GM12878 (cell line): Measurements from ENCODE around the gene PKD1L1. TPM values are rescaled to one million over a fixed set of nuclear protein-coding genes. Genes with fewer than 3 reads are reported as not detected.
"Not testable (repeated sequence)": the region's sequence is repeated elsewhere in the genome, so short reads cannot be mapped to it uniquely, and the experiment has no call there.

Experiments used
- ATAC-seq: fragments of 200-7000 bp; cut with Tn5 transposase; 3 replicates; pipeline ENCODE4 v1.9.1; 2020; ENCODE audit warnings: mild to moderate bottlenecking, moderate library complexity
- BruUV-seq: library from RNA; stranded (reverse); fragments of 400-500 nt; replicated peaks from 2 replicates; lab custom pipeline; 2021; lab: Mats Ljungman, UMichigan
- CTCF ChIA-PET: fragments of 300-600 bp; sonication (Branson Sonifier 250); formaldehyde crosslinking; extraction: SDS; loops from one replicate; lab custom pipeline; 2021; ENCODE audit warnings: inconsistent platforms; lab: Yijun Ruan, JAX
- POLR2A ChIA-PET: fragments of 350-600 bp; formaldehyde crosslinking; extraction: SDS; loops from one replicate; lab custom pipeline; 2021; ENCODE audit warnings: inconsistent platforms; lab: Charles Lee
- RAD21 ChIA-PET: fragments of 300-600 bp; sonication (Branson Sonifier 250); formaldehyde crosslinking; loops from one replicate; lab custom pipeline; 2023; ENCODE audit warnings: antibody characterized with exemption; ENCODE audit not compliant: unreplicated experiment; lab: Charles Lee
- SMC1A ChIA-PET: fragments of 300-600 bp; sonication (Branson Sonifier 250); formaldehyde crosslinking; loops from one replicate; lab custom pipeline; 2023; ENCODE audit not compliant: unreplicated experiment, uncharacterized antibody; lab: Charles Lee
- DNase-seq: peaks from one replicate; pipeline ENCODE4 v3.0.0-alpha.2; 2011; ENCODE audit warnings: low read depth, low spot score
- FAIRE-seq: peaks from 3 replicates; lab custom pipeline; 2011; peaks lifted over from hg19 to GRCh38; lab: Jason Lieb, UNC
- H2AFZ ChIP-seq: 2 replicates; pipeline ENCODE4 v1.6.0; 2011; ENCODE audit warnings: low read depth, low read length, control low read depth; ENCODE audit not compliant: control insufficient read depth
- H3K27ac ChIP-seq: 2 replicates; pipeline ENCODE4 v1.5.1; 2011; ENCODE audit warnings: control low read depth; ENCODE audit not compliant: control insufficient read depth, insufficient read depth
- H3K27me3 ChIP-seq, 2 experiments: replicated peaks in 1 of 2; 2 replicates each; pipeline versions ENCODE4 v1.6.0 to v1.6.1; 2011; ENCODE audit warnings: low read length in 1 of 2; ENCODE audit not compliant: control insufficient read depth in 2 of 2, insufficient read depth in 2 of 2
- H3K36me3 ChIP-seq, 2 experiments: 2 replicates each; pipeline ENCODE4 v1.5.1; 2011; ENCODE audit warnings: low read length in 1 of 2; ENCODE audit not compliant: control insufficient read depth in 2 of 2, insufficient read depth in 2 of 2
- H3K4me1 ChIP-seq: 2 replicates; pipeline ENCODE4 v1.6.1; 2011; ENCODE audit warnings: mild to moderate bottlenecking, low read length, moderate library complexity, mixed read lengths; ENCODE audit not compliant: control insufficient read depth, insufficient read depth
- H3K4me2 ChIP-seq: 2 replicates; pipeline ENCODE4 v1.6.0; 2011; ENCODE audit warnings: control low read depth; ENCODE audit not compliant: control insufficient read depth, insufficient read depth
- H3K4me3 ChIP-seq: fragments of 200-600 bp; sonication (generic); 2 replicates; pipeline ENCODE4 v1.5.1; 2016
- H3K79me2 ChIP-seq: 2 replicates; pipeline ENCODE4 v1.6.0; 2011; ENCODE audit warnings: low read length; ENCODE audit not compliant: control insufficient read depth, insufficient read depth
- H3K9ac ChIP-seq: 2 replicates; pipeline ENCODE4 v1.8.0; 2011; ENCODE audit warnings: low read length, control low read depth, mixed read lengths; ENCODE audit not compliant: control insufficient read depth, insufficient read depth
- H3K9me3 ChIP-seq: replicated peaks from 3 replicates; pipeline ENCODE4 v1.5.1; 2011; ENCODE audit warnings: mild to moderate bottlenecking, low read length; ENCODE audit not compliant: control insufficient read depth, insufficient read depth
- H4K20me1 ChIP-seq: 2 replicates; pipeline ENCODE4 v1.6.0; 2011; ENCODE audit not compliant: control insufficient read depth, insufficient read depth
- BCL11A ChIP-seq: IDR thresholded peaks from 2 replicates; pipeline ENCODE4 v1.6.1; 2011; ENCODE audit warnings: low read depth, low read length
- CHD1 ChIP-seq: IDR thresholded peaks from 2 replicates; pipeline ENCODE4 v1.6.1; 2012; ENCODE audit warnings: low read depth, low read length, improper control_type of control experiment
- EP300 ChIP-seq, 2 experiments: fragments of 150-350 bp in 1 of 2; IDR thresholded peaks; 2 replicates each; pipeline ENCODE4 v1.6.1; 2011 to 2012; ENCODE audit warnings: low read depth in 2 of 2, low read length in 2 of 2, borderline replicate concordance in 1 of 2, improper control_type of control experiment in 1 of 2, inconsistent platforms in 1 of 2; ENCODE audit not compliant: control insufficient read depth in 1 of 2
- KDM1A ChIP-seq: fragments of 200-600 bp; sonication (generic); IDR thresholded peaks from 2 replicates; pipeline ENCODE4 v1.6.1; 2016; ENCODE audit warnings: borderline replicate concordance
- POLR2AphosphoS2 ChIP-seq: IDR thresholded peaks from 2 replicates; pipeline ENCODE4 v1.6.1; 2011; ENCODE audit warnings: low read depth, mild to moderate bottlenecking, low read length, improper control_type of control experiment, moderate library complexity
- WGBS: methylation state at CpG from one replicate; pipeline ENCODE4 v1.1.6; 2016; ENCODE audit warnings: low lambda C conversion rate; ENCODE audit not compliant: insufficient replicate concordance, insufficient coverage; ENCODE audit errors: missing lambda C conversion rate; 5-methylcytosine and 5-hydroxymethylcytosine counted together
- in situ Hi-C: fragments of 300-500 bp; cut with MboI; formaldehyde crosslinking; loops from 9 replicates; pipeline ENCODE4 v1.14.3; 2018; ENCODE audit warnings: mixed read lengths
- intact Hi-C: fragments of 100-400 bp; cut with micrococcal nuclease; formaldehyde crosslinking; loops from one replicate; pipeline ENCODE4 v1.14.2; 2022; ENCODE audit not compliant: unreplicated experiment
- polyA plus RNA-seq, 11 experiments: library from polyadenylated mRNA; depleted of rRNA in 4 of 11; unstranded in 6 of 11; stranded (reverse) in 5 of 11; fragments of >200 nt; fragmentation: Nextera tagmentation in 4 of 11; fragmentation: Illumina TruSeq in 1 of 11; extraction: Ambion mirVana in 4 of 11; extraction: Trizol in 1 of 11; gene quantifications; 1 replicate in 1 of 11; 2 replicates in 10 of 11; pipeline versions ENCODE4 v1.2.1 to v1.2.3, GENCODE V29; 2011 to 2016; ENCODE audit warnings: inconsistent platforms in 2 of 11, missing spikeins in 2 of 11, low read depth in 1 of 11
- total RNA-seq, 4 experiments: library from RNA; depleted of rRNA in 3 of 4; stranded (reverse); fragments of >200 nt in 3 of 4; fragmentation: Illumina TruSeq in 1 of 4; extraction: Trizol in 1 of 4; gene quantifications; 2 replicates each; pipeline versions ENCODE4 v1.2.1 to v1.2.3, GENCODE V29; 2013 to 2021
- TF ChIP-seq, protein P1 (sequence below): fragments of 450-650 bp; IDR thresholded peaks from 2 replicates; pipeline ENCODE4 v1.6.1; 2017; ENCODE audit warnings: mild to moderate bottlenecking, moderate library complexity
- TF ChIP-seq, protein P2 (sequence below): fragments of 450-650 bp; formaldehyde crosslinking; IDR thresholded peaks from 2 replicates; pipeline ENCODE4 v1.4.0; 2022; ENCODE audit warnings: mild to moderate bottlenecking, moderate library complexity

Gene PKD1L1
- total and polyA plus RNA-seq, 10 of the 15 experiments (the other 5 are each of a cell fraction or from before 2014, with no cell fraction given), result under 0.01 to 0.05 (median 0.02) TPM; not detected in 3

DNA sequence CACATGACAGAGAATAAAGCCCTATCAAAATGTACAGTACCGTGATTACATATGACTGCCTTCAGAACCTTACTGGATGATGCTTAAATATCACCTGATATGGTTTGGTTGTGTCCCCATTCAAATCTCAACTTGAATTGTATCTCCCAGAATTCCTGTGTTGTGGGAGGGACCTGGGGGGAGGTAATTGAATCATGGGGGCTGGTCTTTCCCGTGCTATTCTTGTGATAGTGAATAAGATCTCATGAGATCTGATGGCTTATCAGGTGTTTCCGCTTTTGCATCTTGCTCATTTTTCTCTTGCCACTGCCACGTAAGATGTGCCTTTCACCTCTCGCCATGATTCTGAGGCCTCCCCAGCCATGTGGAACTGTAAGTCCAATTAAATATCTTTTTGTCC lies 155.1 kb downstream of the PKD1L1 start:
- BruUV-seq, in situ Hi-C loops, POLR2A ChIA-PET, H3K9ac ChIP-seq, H3K4me3 ChIP-seq, H3K36me3 ChIP-seq, H3K9me3 ChIP-seq, intact Hi-C loops, H2AFZ ChIP-seq, RAD21 ChIA-PET, H3K4me2 ChIP-seq, H3K4me1 ChIP-seq, DNase-seq, H3K27ac ChIP-seq, ATAC-seq, H4K20me1 ChIP-seq, H3K27me3 ChIP-seq, FAIRE-seq, SMC1A ChIA-PET, CTCF ChIA-PET, H3K79me2 ChIP-seq: not testable (repeated sequence)
- 36% methylated on average over 5 of the region's 5 CpGs for WGBS

DNA sequence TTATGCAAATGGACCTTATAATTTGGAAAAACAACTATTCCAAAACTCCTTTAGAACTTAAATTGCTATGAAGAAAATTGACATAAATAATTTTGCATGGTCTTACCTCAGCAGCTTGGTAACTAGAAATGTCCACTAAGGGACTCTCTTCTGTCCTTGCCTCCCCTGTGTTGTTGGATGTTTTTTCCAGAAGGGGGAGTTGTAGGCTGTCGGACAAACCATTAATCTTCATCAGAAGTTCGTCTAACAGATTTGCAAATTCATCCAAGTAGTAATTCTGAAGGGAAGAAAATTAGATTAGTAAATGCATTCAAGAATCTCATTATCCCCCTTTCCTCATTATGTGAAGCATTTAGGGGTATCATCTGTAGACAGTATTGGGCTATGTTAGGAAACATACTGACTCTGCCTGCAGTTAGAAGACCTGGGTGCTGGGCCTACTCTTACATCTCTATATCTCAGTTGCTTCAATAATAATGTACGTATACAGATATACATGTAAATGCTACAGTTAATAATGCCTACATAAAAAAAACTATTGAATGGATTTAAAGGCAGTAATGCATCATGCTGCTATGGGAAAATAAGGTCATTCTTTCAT lies 155.6 kb downstream of the PKD1L1 start:
- intact Hi-C loops, result no loop called here
- no peak for ATAC-seq
- TF ChIP-seq, protein P1, sequence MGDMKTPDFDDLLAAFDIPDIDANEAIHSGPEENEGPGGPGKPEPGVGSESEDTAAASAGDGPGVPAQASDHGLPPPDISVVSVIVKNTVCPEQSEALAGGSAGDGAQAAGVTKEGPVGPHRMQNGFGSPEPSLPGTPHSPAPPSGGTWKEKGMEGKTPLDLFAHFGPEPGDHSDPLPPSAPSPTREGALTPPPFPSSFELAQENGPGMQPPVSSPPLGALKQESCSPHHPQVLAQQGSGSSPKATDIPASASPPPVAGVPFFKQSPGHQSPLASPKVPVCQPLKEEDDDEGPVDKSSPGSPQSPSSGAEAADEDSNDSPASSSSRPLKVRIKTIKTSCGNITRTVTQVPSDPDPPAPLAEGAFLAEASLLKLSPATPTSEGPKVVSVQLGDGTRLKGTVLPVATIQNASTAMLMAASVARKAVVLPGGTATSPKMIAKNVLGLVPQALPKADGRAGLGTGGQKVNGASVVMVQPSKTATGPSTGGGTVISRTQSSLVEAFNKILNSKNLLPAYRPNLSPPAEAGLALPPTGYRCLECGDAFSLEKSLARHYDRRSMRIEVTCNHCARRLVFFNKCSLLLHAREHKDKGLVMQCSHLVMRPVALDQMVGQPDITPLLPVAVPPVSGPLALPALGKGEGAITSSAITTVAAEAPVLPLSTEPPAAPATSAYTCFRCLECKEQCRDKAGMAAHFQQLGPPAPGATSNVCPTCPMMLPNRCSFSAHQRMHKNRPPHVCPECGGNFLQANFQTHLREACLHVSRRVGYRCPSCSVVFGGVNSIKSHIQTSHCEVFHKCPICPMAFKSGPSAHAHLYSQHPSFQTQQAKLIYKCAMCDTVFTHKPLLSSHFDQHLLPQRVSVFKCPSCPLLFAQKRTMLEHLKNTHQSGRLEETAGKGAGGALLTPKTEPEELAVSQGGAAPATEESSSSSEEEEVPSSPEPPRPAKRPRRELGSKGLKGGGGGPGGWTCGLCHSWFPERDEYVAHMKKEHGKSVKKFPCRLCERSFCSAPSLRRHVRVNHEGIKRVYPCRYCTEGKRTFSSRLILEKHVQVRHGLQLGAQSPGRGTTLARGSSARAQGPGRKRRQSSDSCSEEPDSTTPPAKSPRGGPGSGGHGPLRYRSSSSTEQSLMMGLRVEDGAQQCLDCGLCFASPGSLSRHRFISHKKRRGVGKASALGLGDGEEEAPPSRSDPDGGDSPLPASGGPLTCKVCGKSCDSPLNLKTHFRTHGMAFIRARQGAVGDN, result no peak
- TF ChIP-seq BCL11A, result no peak
- TF ChIP-seq, protein P2, sequence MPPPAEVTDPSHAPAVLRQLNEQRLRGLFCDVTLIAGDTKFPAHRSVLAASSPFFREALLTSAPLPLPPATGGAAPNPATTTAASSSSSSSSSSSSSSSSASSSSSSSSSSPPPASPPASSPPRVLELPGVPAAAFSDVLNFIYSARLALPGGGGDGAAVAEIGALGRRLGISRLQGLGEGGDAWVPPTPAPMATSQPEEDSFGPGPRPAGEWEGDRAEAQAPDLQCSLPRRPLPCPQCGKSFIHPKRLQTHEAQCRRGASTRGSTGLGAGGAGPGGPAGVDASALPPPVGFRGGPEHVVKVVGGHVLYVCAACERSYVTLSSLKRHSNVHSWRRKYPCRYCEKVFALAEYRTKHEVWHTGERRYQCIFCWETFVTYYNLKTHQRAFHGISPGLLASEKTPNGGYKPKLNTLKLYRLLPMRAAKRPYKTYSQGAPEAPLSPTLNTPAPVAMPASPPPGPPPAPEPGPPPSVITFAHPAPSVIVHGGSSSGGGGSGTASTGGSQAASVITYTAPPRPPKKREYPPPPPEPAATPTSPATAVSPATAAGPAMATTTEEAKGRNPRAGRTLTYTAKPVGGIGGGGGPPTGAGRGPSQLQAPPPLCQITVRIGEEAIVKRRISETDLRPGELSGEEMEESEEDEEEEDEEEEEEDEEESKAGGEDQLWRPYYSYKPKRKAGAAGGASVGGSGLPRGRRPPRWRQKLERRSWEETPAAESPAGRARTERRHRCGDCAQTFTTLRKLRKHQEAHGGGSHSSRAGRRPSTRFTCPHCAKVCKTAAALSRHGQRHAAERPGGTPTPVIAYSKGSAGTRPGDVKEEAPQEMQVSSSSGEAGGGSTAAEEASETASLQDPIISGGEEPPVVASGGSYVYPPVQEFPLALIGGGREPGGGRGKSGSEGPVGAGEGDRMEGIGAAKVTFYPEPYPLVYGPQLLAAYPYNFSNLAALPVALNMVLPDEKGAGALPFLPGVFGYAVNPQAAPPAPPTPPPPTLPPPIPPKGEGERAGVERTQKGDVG, result no peak
- TF ChIP-seq KDM1A, result no peak
- no peak for TF ChIP-seq EP300 (IDR thresholded peaks at IDR 0.05; ENCODE audit: borderline replicate concordance in 1 of 2, control insufficient read depth in 1 of 2, low read depth in 2 of 2, low read length in 2 of 2)
- no peak for TF ChIP-seq POLR2AphosphoS2
- no peak for TF ChIP-seq CHD1

More for the DNA sequence above, 155.6 kb downstream of the PKD1L1 start:
- Histone ChIP-seq H3K9ac (no peak overlapping the region), H4K20me1 (no peaks in the 10 kb centered on the region), H3K9me3 (no peaks in the 10 kb centered on the region), H3K4me1 (no peaks in the 10 kb centered on the region), H3K36me3 (no peaks in the 10 kb centered on the region), H2AFZ (no peak overlapping the region), H3K27ac (no peak overlapping the region), H3K4me2 (no peak overlapping the region), H3K27me3 (no peaks in the 10 kb centered on the region; a peak in 1 of 4 replicates), H3K4me3 (no peak overlapping the region), H3K79me2 (no peaks in the 10 kb centered on the region)
- no peak for FAIRE-seq
- DNase-seq, result no peak
- BruUV-seq, result no TSS peak
- RAD21 ChIA-PET, result no interaction called here
- SMC1A ChIA-PET, result no interaction called here
- in situ Hi-C loops, result no loop called here
- POLR2A ChIA-PET, result no interaction called here
- CTCF ChIA-PET, result no interaction called here
- 12% methylated on average over 3 of the region's 3 CpGs for WGBS
